ENCODE results near the gene NCF4. TPM values are rescaled to one million over a fixed set of nuclear protein-coding genes. Genes with fewer than 3 reads are reported as not detected.

The NCF4 gene
- total and polyA plus RNA-seq, 4 donors = 14.1 to 113 (median 40.0) TPM

DNA sequence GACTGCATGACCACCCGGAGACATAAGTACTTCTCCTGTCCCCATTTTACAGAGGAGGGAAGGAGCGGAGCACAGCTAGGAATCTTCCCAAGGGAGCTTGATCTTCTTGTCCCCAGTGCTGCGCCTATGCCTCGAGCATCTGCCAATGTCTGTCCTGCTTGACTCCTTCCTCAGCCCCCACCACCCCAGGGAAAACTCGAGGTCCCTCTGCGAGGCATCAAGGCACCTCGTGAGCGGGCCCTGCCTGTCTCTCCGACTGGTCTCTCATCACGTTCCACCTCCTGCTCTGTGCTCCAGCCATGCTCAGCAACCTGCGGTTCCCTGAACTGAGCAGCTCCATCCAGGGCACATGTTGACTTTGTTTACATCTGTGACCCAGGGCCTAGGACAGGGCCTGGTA is 2.5 kb downstream of the NCF4 start:
- no peak overlapping the region for H3K4me3 ChIP-seq
- H3K27ac ChIP-seq (ENCODE audit: low read depth in 1 of 2, low read length in 1 of 2) = peak overlapping the region in 1 of 2 donors; percentile 4

DNA sequence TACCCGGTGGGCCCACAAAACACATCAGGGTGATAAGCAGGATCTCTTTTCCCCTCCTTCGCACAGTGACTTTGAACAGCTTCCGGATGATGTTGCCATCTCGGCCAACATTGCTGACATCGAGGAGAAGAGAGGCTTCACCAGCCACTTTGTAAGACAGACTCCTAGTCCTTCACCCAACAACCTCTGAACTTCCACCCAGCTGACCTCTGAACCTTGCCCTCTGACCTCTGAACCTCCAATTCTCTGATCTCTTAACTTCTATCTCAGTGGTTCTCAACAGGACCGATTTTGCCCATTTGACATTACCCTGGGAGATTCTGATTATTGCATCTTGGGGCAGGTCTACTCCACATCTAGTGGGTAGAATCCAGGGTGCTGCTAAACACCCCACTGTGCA is 3.2 kb downstream of the NCF4 start:
- H3K36me3 ChIP-seq (ENCODE audit: control insufficient read depth in 4 of 4, insufficient read depth in 4 of 4, low read length in 4 of 4) = no peaks in the 10 kb centered on the region
- ATAC-seq (ENCODE audit: insufficient read depth, low FRiP score) (no peak), DNase-seq (no peak)
- TF ChIP-seq CTCF (IDR thresholded peaks at IDR 0.05; ENCODE audit: control extremely low read depth, extremely low read depth) = no peak
- no peak overlapping the region for H3K9ac ChIP-seq (ENCODE audit: insufficient read depth in 1 of 2, low read length in 2 of 2)
- 61 to 79% methylated on average over 6 of the region's 6 CpGs for WGBS, 2 donors
- no peaks in the 10 kb centered on the region for H3K9me3 ChIP-seq (ENCODE audit: control insufficient read depth in 4 of 4, insufficient read depth in 3 of 4, low read length in 3 of 4)
- peaks cover 0 to 4% (median 0%) of the 10 kb centered on the region in 3 donors for H3K27me3 ChIP-seq (ENCODE audit: control insufficient read depth in 3 of 3, insufficient read depth in 3 of 3, low read length in 2 of 3)
- H3K4me3 ChIP-seq = no peak overlapping the region
- H3K27ac ChIP-seq (ENCODE audit: low read depth in 1 of 2, low read length in 1 of 2) = no peak overlapping the region
- H3K4me1 ChIP-seq (ENCODE audit: control insufficient read depth in 5 of 5, insufficient read depth in 5 of 5, low read length in 5 of 5) = no peaks in the 10 kb centered on the region

More for the DNA sequence above, 2.5 kb downstream of the NCF4 start:
- H3K4me1 ChIP-seq (ENCODE audit: control insufficient read depth in 5 of 5, insufficient read depth in 5 of 5, low read length in 5 of 5) = no peaks in the 10 kb centered on the region
- H3K36me3 ChIP-seq (ENCODE audit: control insufficient read depth in 4 of 4, insufficient read depth in 4 of 4, low read length in 4 of 4) = no peaks in the 10 kb centered on the region
- 76 to 85% methylated on average over 11 of the region's 11 CpGs for WGBS, 2 donors
- no peaks in the 10 kb centered on the region for H3K9me3 ChIP-seq (ENCODE audit: control insufficient read depth in 4 of 4, insufficient read depth in 3 of 4, low read length in 3 of 4)
- peaks cover 0 to 4% (median 0%) of the 10 kb centered on the region in 3 donors for H3K27me3 ChIP-seq (ENCODE audit: control insufficient read depth in 3 of 3, insufficient read depth in 3 of 3, low read length in 2 of 3)
- no peak overlapping the region for H3K9ac ChIP-seq (ENCODE audit: insufficient read depth in 1 of 2, low read length in 2 of 2)
- ATAC-seq (ENCODE audit: insufficient read depth, low FRiP score) (no peak), DNase-seq (no peak)
- TF ChIP-seq CTCF (IDR thresholded peaks at IDR 0.05; ENCODE audit: control extremely low read depth, extremely low read depth) = no peak

DNA sequence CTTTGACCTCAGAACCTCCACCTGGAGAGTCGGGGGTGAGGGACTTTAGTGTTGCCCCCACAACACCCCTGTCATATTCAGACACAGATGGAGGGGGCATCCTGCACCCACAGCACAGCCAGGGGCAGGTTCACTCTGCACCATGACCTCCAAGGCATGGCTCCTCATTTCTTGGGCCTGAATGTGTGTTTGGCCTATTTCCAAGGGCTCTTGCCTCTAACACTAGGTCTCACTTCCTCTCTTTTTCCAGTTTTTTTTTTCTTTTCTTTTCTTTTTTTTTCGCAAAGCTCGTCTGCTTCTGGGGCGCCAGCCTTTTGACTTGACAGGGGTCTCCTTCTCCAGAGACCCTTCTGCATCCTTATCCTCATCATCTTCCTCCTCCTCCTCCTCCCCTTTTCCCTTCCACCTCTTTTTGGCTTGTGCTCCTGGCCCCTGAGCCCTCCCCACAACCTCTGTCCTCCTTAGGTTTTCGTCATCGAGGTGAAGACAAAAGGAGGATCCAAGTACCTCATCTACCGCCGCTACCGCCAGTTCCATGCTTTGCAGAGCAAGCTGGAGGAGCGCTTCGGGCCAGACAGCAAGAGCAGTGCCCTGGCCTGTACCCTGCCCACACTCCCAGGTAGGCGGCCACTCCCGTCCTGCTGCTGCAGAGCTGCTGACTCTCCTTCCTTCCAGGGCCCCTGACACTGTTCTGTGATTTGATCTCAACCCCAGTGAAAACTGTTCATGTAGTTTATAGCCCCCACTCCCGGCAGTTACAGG is 3.8 kb downstream of the NCF4 start:
- WGBS, 2 donors = 66 to 71% methylated on average over 14 of the region's 14 CpGs
- DNase-seq = no peak
- no peaks in the 10 kb centered on the region for H3K4me1 ChIP-seq (ENCODE audit: control insufficient read depth in 5 of 5, insufficient read depth in 5 of 5, low read length in 5 of 5)

More for the DNA sequence above, 3.8 kb downstream of the NCF4 start:
- TF ChIP-seq CTCF (IDR thresholded peaks at IDR 0.05; ENCODE audit: control extremely low read depth, extremely low read depth) = no peak
- Histone ChIP-seq H3K27me3 (ENCODE audit: control insufficient read depth in 3 of 3, insufficient read depth in 3 of 3, low read length in 2 of 3) (peaks cover 0 to 4% (median 0%) of the 10 kb centered on the region in 3 donors), H3K4me3 (no peak overlapping the region), H3K9ac (ENCODE audit: insufficient read depth in 1 of 2, low read length in 2 of 2) (no peak overlapping the region), H3K36me3 (ENCODE audit: control insufficient read depth in 4 of 4, insufficient read depth in 4 of 4, low read length in 4 of 4) (no peaks in the 10 kb centered on the region), H3K27ac (ENCODE audit: low read depth in 1 of 2, low read length in 1 of 2) (no peak overlapping the region), H3K9me3 (ENCODE audit: control insufficient read depth in 4 of 4, insufficient read depth in 3 of 4, low read length in 3 of 4) (no peaks in the 10 kb centered on the region)
- ATAC-seq (ENCODE audit: insufficient read depth, low FRiP score) = no peak
